K562 (cell line): ENCODE measurements around the gene KLHDC7A. TPM values are rescaled to one million over a fixed set of nuclear protein-coding genes. Genes with fewer than 3 reads are reported as not detected.

Experiments used
- ATAC-seq: fragments of 200-7000 bp; cut with Tn5 transposase; 3 replicates; pipeline ENCODE4 v1.9.1; 2020; ENCODE audit warnings: moderate library complexity
- BruUV-seq: library from RNA; stranded (reverse); fragments of 400-500 nt; replicated peaks from 2 replicates; lab custom pipeline; 2021; lab: Mats Ljungman, UMichigan
- CTCF ChIA-PET: fragments of 300-600 bp; formaldehyde crosslinking; extraction: SDS; loops from one replicate; lab custom pipeline; 2021; ENCODE audit warnings: low intra/inter-chr PET ratio; lab: Yijun Ruan, JAX
- POLR2A ChIA-PET: fragments of 300-600, 350-650 bp; sonication (Branson Sonifier 250); formaldehyde crosslinking; extraction: SDS; loops from one replicate; lab custom pipeline; 2021; ENCODE audit warnings: antibody characterized with exemption, inconsistent platforms; lab: Yijun Ruan, JAX
- DNase-seq, 4 experiments: peaks; one replicate each; pipeline versions ENCODE4 v3.0.0 to v3.0.0-alpha.2; 2011 to 2018; ENCODE audit warnings: low spot score in 3 of 4, mixed read lengths in 3 of 4; ENCODE audit errors: extremely low read depth in 1 of 4
- FAIRE-seq: peaks from 2 replicates; lab custom pipeline; 2011; peaks lifted over from hg19 to GRCh38; lab: Jason Lieb, UNC
- H2AFZ ChIP-seq: 2 replicates; pipeline ENCODE4 v1.6.0; 2011; ENCODE audit warnings: low read depth, low read length, control low read depth, inconsistent platforms
- H3K27ac ChIP-seq: fragments of 200-600 bp; 3 replicates; pipeline ENCODE4 v1.8.0; 2011; ENCODE audit warnings: low read depth, mild to moderate bottlenecking, control low read depth, inconsistent platforms, low read length, moderate library complexity, mixed read lengths; ENCODE audit errors: extremely low read depth
- H3K27me3 ChIP-seq, 2 experiments: fragments of 300-600 bp in 1 of 2; 2 replicates in 1 of 2; 3 replicates in 1 of 2; pipeline versions ENCODE4 v1.6.0 to v1.8.0; 2011; ENCODE audit warnings: inconsistent platforms in 2 of 2, low read length in 2 of 2, mild to moderate bottlenecking in 1 of 2, mixed read lengths in 1 of 2, moderate library complexity in 1 of 2; ENCODE audit not compliant: control insufficient read depth in 2 of 2, insufficient read depth in 2 of 2
- H3K36me3 ChIP-seq: fragments of 300-600 bp; 3 replicates; pipeline ENCODE4 v1.8.0; 2011; ENCODE audit warnings: mild to moderate bottlenecking, low read length, inconsistent platforms; ENCODE audit not compliant: control insufficient read depth, insufficient read depth
- H3K4me1 ChIP-seq, 2 experiments: fragments of 200-600 bp in 1 of 2; replicated peaks in 1 of 2; 2 replicates in 1 of 2; 3 replicates in 1 of 2; pipeline versions ENCODE4 v1.5.1 to v1.8.0; 2011; ENCODE audit warnings: inconsistent platforms in 2 of 2, low read length in 2 of 2, mild to moderate bottlenecking in 1 of 2, mixed read lengths in 1 of 2, moderate library complexity in 1 of 2; ENCODE audit not compliant: control insufficient read depth in 2 of 2, insufficient read depth in 2 of 2
- H3K4me2 ChIP-seq: 2 replicates; pipeline ENCODE4 v1.6.1; 2011; ENCODE audit warnings: low read length, control low read depth, inconsistent platforms, mixed read lengths; ENCODE audit not compliant: insufficient read depth
- H3K4me3 ChIP-seq: fragments of 200-600 bp; sonication (generic), shearing (Covaris generic); 2 replicates; pipeline ENCODE4 v1.5.1; 2016; ENCODE audit warnings: control low read depth, inconsistent platforms
- H3K79me2 ChIP-seq: fragments of 200-600 bp; 3 replicates; pipeline ENCODE4 v1.8.0; 2011; ENCODE audit warnings: low read length, inconsistent platforms; ENCODE audit not compliant: control insufficient read depth, insufficient read depth
- H3K9ac ChIP-seq, 2 experiments: 2 replicates each; pipeline versions ENCODE4 v1.6.0 to v1.6.1; 2011; ENCODE audit warnings: low read depth in 2 of 2, low read length in 2 of 2, control low read depth in 1 of 2, inconsistent platforms in 1 of 2, mild to moderate bottlenecking in 1 of 2, mixed read lengths in 1 of 2; ENCODE audit not compliant: insufficient read depth in 1 of 2
- H3K9me1 ChIP-seq: one replicate; pipeline ENCODE4 v1.6.0; 2011; ENCODE audit warnings: inconsistent platforms, mild to moderate bottlenecking, low read length, moderate library complexity; ENCODE audit not compliant: control insufficient read depth, insufficient read depth
- H3K9me3 ChIP-seq: replicated peaks from 2 replicates; pipeline ENCODE4 v1.5.1; 2011; ENCODE audit warnings: low read depth, low read length, inconsistent platforms; ENCODE audit not compliant: control insufficient read depth, insufficient read depth
- H4K20me1 ChIP-seq: replicated peaks from 2 replicates; pipeline ENCODE4 v1.6.1; 2011; ENCODE audit warnings: low read length, inconsistent platforms, mixed read lengths; ENCODE audit not compliant: control insufficient read depth, insufficient read depth
- E2F1 ChIP-seq: sonication (generic); formaldehyde crosslinking; IDR thresholded peaks from 2 replicates; pipeline ENCODE4 v1.8.1; 2023; ENCODE audit warnings: mild to moderate bottlenecking, missing genetic modification reagents, moderate library complexity
- KLF1 ChIP-seq: fragments of 450-650 bp; IDR thresholded peaks from 2 replicates; pipeline ENCODE4 v1.6.1; 2016; ENCODE audit warnings: missing genetic modification characterization, missing compliant biosample characterization
- RAD21 ChIP-seq, 2 experiments: fragments of 250-450 bp in 1 of 2; fragments of 450-650 bp in 1 of 2; sonication (Bioruptor Pico) in 1 of 2; formaldehyde crosslinking in 1 of 2; IDR thresholded peaks in 1 of 2; conservative IDR thresholded peaks in 1 of 2; 2 replicates each; pipeline versions ENCODE4 v1.4.0 to v1.8.0; 2020 to 2022; ENCODE audit warnings: mild to moderate bottlenecking in 2 of 2, moderate library complexity in 1 of 2
- ZBTB40 ChIP-seq, 2 experiments: fragments of 450-650 bp in 1 of 2; sonication (generic) in 1 of 2; formaldehyde crosslinking in 1 of 2; IDR thresholded peaks; 2 replicates each; pipeline versions ENCODE4 v1.7.1 to v1.9.0; 2016 to 2022; ENCODE audit warnings: inconsistent platforms in 1 of 2, mild to moderate bottlenecking in 1 of 2, missing genetic modification reagents in 1 of 2
- ZNF445 ChIP-seq: fragments of 250-450 bp; sonication (Bioruptor Pico); IDR thresholded peaks from 2 replicates; pipeline ENCODE4 v1.4.0; 2020; ENCODE audit warnings: low read depth, mild to moderate bottlenecking, moderate library complexity
- WGBS: fragments of 100-300 bp; shearing (Covaris generic); methylation state at CpG from one replicate; pipeline ENCODE4 v1.1.6; 2016; ENCODE audit warnings: low coverage, mixed read lengths; ENCODE audit not compliant: insufficient coverage; ENCODE audit errors: missing lambda C conversion rate; 5-methylcytosine and 5-hydroxymethylcytosine counted together
- in situ Hi-C: fragments of 300-500 bp; cut with MboI; formaldehyde crosslinking; loops from 4 replicates; pipeline ENCODE4 v1.15.0; 2018; ENCODE audit warnings: inconsistent platforms, mixed read lengths
- intact Hi-C: fragments of 100-400 bp; cut with micrococcal nuclease; formaldehyde crosslinking; loops from 2 replicates; pipeline ENCODE4 v1.14.2; 2022
- polyA plus RNA-seq, 8 experiments: library from polyadenylated mRNA; depleted of rRNA in 4 of 8; stranded (reverse) in 5 of 8; unstranded in 3 of 8; fragments of >200 nt; fragmentation: Nextera tagmentation in 2 of 8; fragmentation: Illumina TruSeq in 1 of 8; extraction: Ambion mirVana in 2 of 8; extraction: Trizol in 1 of 8; gene quantifications; 2 replicates each; pipeline versions ENCODE4 v1.2.1 to v1.2.3, GENCODE V29; 2011 to 2014; ENCODE audit warnings: inconsistent platforms in 1 of 8, missing spikeins in 1 of 8
- total RNA-seq, 7 experiments: library from RNA; depleted of rRNA in 6 of 7; stranded (reverse); fragments of >200 nt in 6 of 7; fragmentation: Illumina TruSeq in 2 of 7; extraction: Trizol in 2 of 7; gene quantifications; 2 replicates each; pipeline versions ENCODE4 v1.2.1 to v1.2.3, GENCODE V29; 2011 to 2021; ENCODE audit warnings: low replicate concordance in 1 of 7
- TF ChIP-seq, protein P1 (sequence below): fragments of 450-650 bp; conservative IDR thresholded peaks from 2 replicates; pipeline ENCODE4 v1.6.1; 2016; ENCODE audit warnings: missing genetic modification characterization, low read depth, mild to moderate bottlenecking, control low read depth, missing compliant biosample characterization
- TF ChIP-seq, protein P2 (sequence below): fragments of 250-450 bp; sonication (Bioruptor Pico); IDR thresholded peaks from 2 replicates; pipeline ENCODE4 v1.8.0; 2021; ENCODE audit warnings: moderate library complexity, mild to moderate bottlenecking, inconsistent platforms

The KLHDC7A gene
- total and polyA plus RNA-seq, 9 of the 15 experiments (the other 6 are each of a cell fraction or from before 2014, with no cell fraction given): 0.01 to 0.02 (median 0.01) TPM; not detected in 6

GRCh38 chr1:18501833-18502232, 21.1 kb downstream of the KLHDC7A start:
- ChIA-PET CTCF (no interaction called here), POLR2A (no interaction called here)
- Histone ChIP-seq H3K4me3 (no peak overlapping the region), H3K27me3 (no peaks in the 10 kb centered on the region), H3K79me2 (no peaks in the 10 kb centered on the region), H2AFZ (no peak overlapping the region), H3K4me2 (no peak overlapping the region), H4K20me1 (no peaks in the 10 kb centered on the region), H3K9ac (no peak overlapping the region), H3K36me3 (no peaks in the 10 kb centered on the region), H3K9me3 (no peaks in the 10 kb centered on the region), H3K9me1 (no peaks in the 10 kb centered on the region), H3K4me1 (no peaks in the 10 kb centered on the region), H3K27ac (no peak overlapping the region)
- peak; percentile 68 for FAIRE-seq
- no peak for DNase-seq
- WGBS: 3% methylated on average over 4 of the region's 4 CpGs
- no TSS peak for BruUV-seq
- in situ Hi-C loops: no loop called here
- no peak for ATAC-seq
- intact Hi-C loops: no loop called here
- TF ChIP-seq E2F1 (CRISPR knock-in tag) (no peak), KLF1 (tag) (no peak), RAD21 (CRISPR knock-in tag; conservative IDR thresholded peaks at IDR 0.05 in 1 of 2, IDR thresholded peaks at IDR 0.05 in 1 of 2) (no peak), ZBTB40 (IDR thresholded peaks at IDR 0.05) (peak; percentile 92), ZBTB40 (CRISPR knock-in tag; IDR thresholded peaks at IDR 0.05) (peak; percentile 91), ZNF445 (no peak)
- TF ChIP-seq, protein P1, sequence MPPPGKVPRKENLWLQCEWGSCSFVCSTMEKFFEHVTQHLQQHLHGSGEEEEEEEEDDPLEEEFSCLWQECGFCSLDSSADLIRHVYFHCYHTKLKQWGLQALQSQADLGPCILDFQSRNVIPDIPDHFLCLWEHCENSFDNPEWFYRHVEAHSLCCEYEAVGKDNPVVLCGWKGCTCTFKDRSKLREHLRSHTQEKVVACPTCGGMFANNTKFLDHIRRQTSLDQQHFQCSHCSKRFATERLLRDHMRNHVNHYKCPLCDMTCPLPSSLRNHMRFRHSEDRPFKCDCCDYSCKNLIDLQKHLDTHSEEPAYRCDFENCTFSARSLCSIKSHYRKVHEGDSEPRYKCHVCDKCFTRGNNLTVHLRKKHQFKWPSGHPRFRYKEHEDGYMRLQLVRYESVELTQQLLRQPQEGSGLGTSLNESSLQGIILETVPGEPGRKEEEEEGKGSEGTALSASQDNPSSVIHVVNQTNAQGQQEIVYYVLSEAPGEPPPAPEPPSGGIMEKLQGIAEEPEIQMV (tag): no peak
- TF ChIP-seq, protein P2, sequence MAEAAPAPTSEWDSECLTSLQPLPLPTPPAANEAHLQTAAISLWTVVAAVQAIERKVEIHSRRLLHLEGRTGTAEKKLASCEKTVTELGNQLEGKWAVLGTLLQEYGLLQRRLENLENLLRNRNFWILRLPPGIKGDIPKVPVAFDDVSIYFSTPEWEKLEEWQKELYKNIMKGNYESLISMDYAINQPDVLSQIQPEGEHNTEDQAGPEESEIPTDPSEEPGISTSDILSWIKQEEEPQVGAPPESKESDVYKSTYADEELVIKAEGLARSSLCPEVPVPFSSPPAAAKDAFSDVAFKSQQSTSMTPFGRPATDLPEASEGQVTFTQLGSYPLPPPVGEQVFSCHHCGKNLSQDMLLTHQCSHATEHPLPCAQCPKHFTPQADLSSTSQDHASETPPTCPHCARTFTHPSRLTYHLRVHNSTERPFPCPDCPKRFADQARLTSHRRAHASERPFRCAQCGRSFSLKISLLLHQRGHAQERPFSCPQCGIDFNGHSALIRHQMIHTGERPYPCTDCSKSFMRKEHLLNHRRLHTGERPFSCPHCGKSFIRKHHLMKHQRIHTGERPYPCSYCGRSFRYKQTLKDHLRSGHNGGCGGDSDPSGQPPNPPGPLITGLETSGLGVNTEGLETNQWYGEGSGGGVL (CRISPR knock-in tag): no peak
